ENCODE data around the gene LONP2.

LONP2 gene

DNA sequence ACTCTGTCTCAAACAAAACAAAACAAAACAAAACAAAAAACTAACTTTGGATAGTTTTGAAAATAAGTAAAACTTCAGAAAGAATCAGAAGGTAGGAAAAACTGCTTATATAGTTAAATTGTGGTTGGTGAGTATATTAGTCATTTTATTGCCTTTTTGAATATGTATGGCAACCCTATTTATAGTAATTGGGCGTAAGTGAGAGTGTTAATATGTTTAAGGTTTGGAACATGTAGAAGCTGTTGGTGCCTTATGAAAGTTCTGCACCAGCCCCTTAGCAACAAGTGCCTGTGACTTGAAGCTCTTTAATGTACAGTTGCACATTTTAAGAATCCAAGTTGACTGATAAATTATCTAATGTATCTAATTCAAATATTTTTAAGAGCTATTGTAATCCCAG lies 50.6 kb downstream of the LONP2 start:
- no peaks in the 10 kb centered on the region for H3F3A ChIP-seq (ENCODE audit: insufficient read depth, low read length)
- H3K9ac ChIP-seq (ENCODE audit: low read length): no peak overlapping the region
- H3K4me3 ChIP-seq (ENCODE audit: low read depth, low read length, poor library complexity, severe bottlenecking): no peak overlapping the region
- no peak overlapping the region for H3K27ac ChIP-seq (ENCODE audit: low read depth, low read length, poor library complexity, severe bottlenecking)
- H3K79me2 ChIP-seq (ENCODE audit: insufficient read depth, low read length): no peaks in the 10 kb centered on the region
- H3K27me3 ChIP-seq (ENCODE audit: insufficient read depth, low read length): no peaks in the 10 kb centered on the region
- H3K9me3 ChIP-seq (ENCODE audit: low read length): no peaks in the 10 kb centered on the region
- H3K36me3 ChIP-seq (ENCODE audit: insufficient read depth, low read length): peaks cover 41% of the 10 kb centered on the region
- TF ChIP-seq, protein P1, sequence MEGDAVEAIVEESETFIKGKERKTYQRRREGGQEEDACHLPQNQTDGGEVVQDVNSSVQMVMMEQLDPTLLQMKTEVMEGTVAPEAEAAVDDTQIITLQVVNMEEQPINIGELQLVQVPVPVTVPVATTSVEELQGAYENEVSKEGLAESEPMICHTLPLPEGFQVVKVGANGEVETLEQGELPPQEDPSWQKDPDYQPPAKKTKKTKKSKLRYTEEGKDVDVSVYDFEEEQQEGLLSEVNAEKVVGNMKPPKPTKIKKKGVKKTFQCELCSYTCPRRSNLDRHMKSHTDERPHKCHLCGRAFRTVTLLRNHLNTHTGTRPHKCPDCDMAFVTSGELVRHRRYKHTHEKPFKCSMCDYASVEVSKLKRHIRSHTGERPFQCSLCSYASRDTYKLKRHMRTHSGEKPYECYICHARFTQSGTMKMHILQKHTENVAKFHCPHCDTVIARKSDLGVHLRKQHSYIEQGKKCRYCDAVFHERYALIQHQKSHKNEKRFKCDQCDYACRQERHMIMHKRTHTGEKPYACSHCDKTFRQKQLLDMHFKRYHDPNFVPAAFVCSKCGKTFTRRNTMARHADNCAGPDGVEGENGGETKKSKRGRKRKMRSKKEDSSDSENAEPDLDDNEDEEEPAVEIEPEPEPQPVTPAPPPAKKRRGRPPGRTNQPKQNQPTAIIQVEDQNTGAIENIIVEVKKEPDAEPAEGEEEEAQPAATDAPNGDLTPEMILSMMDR (IDR thresholded peaks at IDR 0.05; ENCODE audit: low read length): no peak
- TF ChIP-seq EZH2 (IDR thresholded peaks at IDR 0.05; ENCODE audit: borderline replicate concordance, low read length): no peak
- no peaks in the 10 kb centered on the region for H4K20me1 ChIP-seq (ENCODE audit: insufficient read depth, low read length)
- no peaks in the 10 kb centered on the region for H3K9me2 ChIP-seq (ENCODE audit: low read depth, low read length)
- no peaks in the 10 kb centered on the region for H3K4me1 ChIP-seq (ENCODE audit: insufficient read depth, low read length, severe bottlenecking)
- no peak overlapping the region for H3K4me2 ChIP-seq (ENCODE audit: low read length)
- no peak overlapping the region for H2AFZ ChIP-seq (ENCODE audit: low read length)

DNA sequence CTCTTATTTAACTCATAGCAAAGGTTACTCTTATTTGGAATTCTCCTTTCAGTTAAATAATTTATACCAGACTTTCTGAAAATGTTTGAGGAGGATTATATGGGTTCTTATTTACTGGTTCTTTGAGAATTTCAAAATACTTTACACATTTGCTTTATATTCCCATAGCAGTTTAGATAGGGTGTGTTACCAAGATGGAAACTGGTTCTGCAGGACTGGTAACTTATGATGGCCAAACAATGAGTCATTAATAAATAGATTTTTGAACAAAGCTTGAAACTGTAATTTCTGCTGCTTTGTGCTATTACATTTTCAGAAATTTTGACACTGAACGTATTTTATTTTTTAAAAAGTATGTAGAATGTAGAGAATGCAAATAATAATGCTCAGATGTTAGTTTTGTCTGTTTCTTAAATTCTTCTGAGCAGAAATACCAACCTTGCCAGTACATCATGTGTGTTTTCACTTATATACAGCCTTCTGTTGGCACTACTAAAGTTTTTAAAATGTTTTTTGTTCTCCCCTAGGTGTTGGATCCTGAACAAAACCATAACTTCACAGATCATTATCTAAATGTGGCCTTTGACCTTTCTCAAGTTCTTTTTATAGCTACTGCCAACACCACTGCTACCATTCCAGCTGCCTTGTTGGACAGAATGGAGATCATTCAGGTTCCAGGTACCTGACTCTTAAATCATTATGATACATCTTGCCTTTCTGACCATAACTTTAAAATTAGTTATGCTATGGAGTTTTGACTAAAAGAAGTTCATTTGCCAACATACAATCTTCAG lies 51.6 kb downstream of the LONP2 start:
- TF ChIP-seq, protein P1 (IDR thresholded peaks at IDR 0.05; ENCODE audit: low read length): no peak
- no peak for TF ChIP-seq EZH2 (IDR thresholded peaks at IDR 0.05; ENCODE audit: borderline replicate concordance, low read length)
- Histone ChIP-seq H3K4me1 (ENCODE audit: insufficient read depth, low read length, severe bottlenecking) (no peaks in the 10 kb centered on the region), H3K4me2 (ENCODE audit: low read length) (no peak overlapping the region), H2AFZ (ENCODE audit: low read length) (no peak overlapping the region), H3K9me3 (ENCODE audit: low read length) (no peaks in the 10 kb centered on the region), H3K79me2 (ENCODE audit: insufficient read depth, low read length) (no peaks in the 10 kb centered on the region), H3F3A (ENCODE audit: insufficient read depth, low read length) (no peaks in the 10 kb centered on the region), H3K9me2 (ENCODE audit: low read depth, low read length) (no peaks in the 10 kb centered on the region), H3K27ac (ENCODE audit: low read depth, low read length, poor library complexity, severe bottlenecking) (no peak overlapping the region), H3K9ac (ENCODE audit: low read length) (no peak overlapping the region), H3K36me3 (ENCODE audit: insufficient read depth, low read length) (peaks cover 47% of the 10 kb centered on the region), H3K27me3 (ENCODE audit: insufficient read depth, low read length) (no peaks in the 10 kb centered on the region), H4K20me1 (ENCODE audit: insufficient read depth, low read length) (no peaks in the 10 kb centered on the region), H3K4me3 (ENCODE audit: low read depth, low read length, poor library complexity, severe bottlenecking) (no peak overlapping the region)

DNA sequence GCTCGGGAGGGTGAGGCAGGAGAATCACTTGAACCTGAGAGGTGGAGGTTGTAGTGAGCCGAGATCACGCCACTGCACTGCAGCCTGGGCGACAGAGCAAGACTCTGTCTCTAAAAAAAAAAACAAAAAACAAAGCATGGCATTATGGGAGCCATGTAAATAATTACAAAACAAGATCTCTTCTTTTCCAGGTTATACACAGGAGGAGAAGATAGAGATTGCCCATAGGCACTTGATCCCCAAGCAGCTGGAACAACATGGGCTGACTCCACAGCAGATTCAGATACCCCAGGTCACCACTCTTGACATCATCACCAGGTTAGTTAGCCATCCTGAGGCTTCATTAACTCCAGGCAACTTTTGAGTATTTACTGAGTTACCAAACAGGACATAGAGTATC lies 55.4 kb downstream of the LONP2 start:
- Histone ChIP-seq H4K20me1 (ENCODE audit: insufficient read depth, low read length) (no peaks in the 10 kb centered on the region), H3K27ac (ENCODE audit: low read depth, low read length, poor library complexity, severe bottlenecking) (no peak overlapping the region), H3K36me3 (ENCODE audit: insufficient read depth, low read length) (peaks cover 54% of the 10 kb centered on the region), H3F3A (ENCODE audit: insufficient read depth, low read length) (no peaks in the 10 kb centered on the region), H3K9ac (ENCODE audit: low read length) (no peak overlapping the region), H3K27me3 (ENCODE audit: insufficient read depth, low read length) (no peaks in the 10 kb centered on the region), H2AFZ (ENCODE audit: low read length) (no peak overlapping the region), H3K9me3 (ENCODE audit: low read length) (no peaks in the 10 kb centered on the region), H3K4me1 (ENCODE audit: insufficient read depth, low read length, severe bottlenecking) (no peaks in the 10 kb centered on the region), H3K79me2 (ENCODE audit: insufficient read depth, low read length) (no peaks in the 10 kb centered on the region), H3K4me2 (ENCODE audit: low read length) (no peak overlapping the region), H3K4me3 (ENCODE audit: low read depth, low read length, poor library complexity, severe bottlenecking) (no peak overlapping the region), H3K9me2 (ENCODE audit: low read depth, low read length) (no peaks in the 10 kb centered on the region)
- no peak for TF ChIP-seq EZH2 (IDR thresholded peaks at IDR 0.05; ENCODE audit: borderline replicate concordance, low read length)
- TF ChIP-seq, protein P1 (IDR thresholded peaks at IDR 0.05; ENCODE audit: low read length): no peak
